ENCODE data around the gene OSBPL8. TPM values are rescaled to one million over a fixed set of nuclear protein-coding genes. Genes with fewer than 3 reads are reported as not detected.
"Not testable (repeated sequence)": the region's sequence is repeated elsewhere in the genome, so short reads cannot be mapped to it uniquely, and the experiment has no call there.

Gene OSBPL8
- total RNA-seq, 1 donor from 2014 or later: 103 TPM

DNA sequence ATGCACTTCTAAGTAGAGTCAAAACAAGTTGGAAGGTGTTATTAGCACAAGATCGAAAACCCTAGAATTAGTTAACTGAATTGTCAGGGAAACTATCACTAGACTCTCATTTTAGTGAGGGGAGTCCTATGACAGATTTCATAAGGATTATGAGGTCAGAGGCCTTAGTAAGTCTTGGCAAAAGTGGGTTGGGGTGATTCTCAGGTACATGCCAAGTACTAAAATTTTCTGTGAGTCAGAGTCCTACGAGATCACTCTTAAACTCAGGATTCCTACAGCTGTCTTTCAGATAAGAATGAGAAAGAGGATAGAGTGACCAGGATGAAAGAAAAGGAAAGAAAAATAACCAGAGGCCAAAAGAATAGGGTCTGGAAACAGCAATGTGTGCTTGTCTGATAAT, 160.5 kb downstream of the OSBPL8 start:
- DNase-seq (ENCODE audit: low spot score) (no peak), ATAC-seq (no peak)
- intact Hi-C loops (cut with DNase I): no loop called here

GRCh38 chr12:76398106-76398505, 161.5 kb downstream of the OSBPL8 start:
- ATAC-seq (no peak), DNase-seq (ENCODE audit: low spot score) (no peak)
- intact Hi-C loops (cut with DNase I): no loop called here

DNA sequence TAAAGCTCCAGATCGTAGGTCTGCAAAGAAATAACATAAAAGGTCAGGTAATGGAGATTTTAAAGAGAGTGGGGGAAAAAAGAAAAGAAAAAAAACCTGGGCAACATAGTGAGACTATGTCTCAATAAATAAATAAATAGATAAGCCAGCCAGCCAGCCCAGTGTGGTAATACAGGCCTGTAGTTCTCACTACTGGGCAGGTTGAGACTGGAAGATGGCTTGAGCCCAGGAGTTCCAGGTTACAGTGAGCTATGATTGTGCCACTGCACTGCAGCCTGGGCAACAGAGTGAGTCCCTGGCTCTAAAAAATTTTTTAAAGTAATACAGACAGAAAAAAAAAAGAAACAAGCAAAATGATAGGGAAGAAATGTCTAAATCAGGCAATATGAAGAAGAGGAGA, 168.1 kb downstream of the OSBPL8 start:
- DNase-seq (ENCODE audit: low spot score) (no peak), ATAC-seq (no peak)
- intact Hi-C loops (cut with DNase I): no loop called here

GRCh38 chr12:76387614-76388013, 172.0 kb downstream of the OSBPL8 start:
- intact Hi-C loops (cut with DNase I): no loop called here

DNA sequence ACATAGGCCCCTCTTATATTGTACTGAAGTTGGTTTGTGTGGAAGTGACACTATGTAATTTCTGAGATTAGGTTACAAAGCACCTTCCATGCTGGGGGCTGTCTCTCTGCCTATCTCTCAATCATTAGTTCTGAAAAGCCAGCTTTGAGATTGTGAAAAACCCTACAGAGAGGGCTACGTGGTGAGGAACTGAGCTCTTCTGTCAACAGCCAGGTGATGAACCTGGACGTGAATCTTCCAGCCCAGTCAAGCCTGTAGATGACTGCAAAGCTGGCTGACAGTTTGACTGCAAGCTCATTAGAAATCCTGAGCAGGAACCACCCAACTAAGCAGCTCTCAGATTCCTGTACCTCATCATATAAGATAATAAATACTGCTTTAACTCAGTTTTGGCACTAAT, 175.0 kb downstream of the OSBPL8 start:
- no peak for ATAC-seq
- intact Hi-C loops (cut with DNase I): no loop called here
- no peak for DNase-seq (ENCODE audit: low spot score)

More at GRCh38 chr12:76387614-76388013, 172.0 kb downstream of the OSBPL8 start:
- no peak for DNase-seq (ENCODE audit: low spot score)
- ATAC-seq: no peak

DNA sequence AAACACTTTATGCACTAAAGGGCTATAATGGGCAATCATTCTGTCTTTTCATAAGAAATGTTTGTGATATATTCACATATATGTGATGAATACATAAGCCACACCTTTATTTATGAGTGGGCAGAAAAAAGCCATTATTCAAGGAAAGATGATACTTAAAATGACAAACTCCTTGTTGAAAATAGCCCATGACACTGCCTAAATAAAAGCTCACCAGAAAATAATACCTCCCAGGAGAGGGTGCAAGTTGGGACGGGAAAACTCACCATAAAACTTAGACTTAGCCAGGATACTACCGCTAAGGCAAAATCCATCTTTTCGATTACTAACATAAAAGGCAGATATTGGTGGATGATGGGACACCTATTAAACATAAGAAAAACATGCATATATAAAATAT, 175.6 kb downstream of the OSBPL8 start:
- intact Hi-C loops (cut with DNase I): no loop called here
- no peak for ATAC-seq
- no peak for DNase-seq (ENCODE audit: low spot score)

- intact Hi-C loops (cut with DNase I): no loop called here
- DNase-seq (ENCODE audit: low spot score) (no peak), ATAC-seq (no peak)
Observed at GRCh38 chr12:76379261-76379660, 180.3 kb downstream of the OSBPL8 start.

DNA sequence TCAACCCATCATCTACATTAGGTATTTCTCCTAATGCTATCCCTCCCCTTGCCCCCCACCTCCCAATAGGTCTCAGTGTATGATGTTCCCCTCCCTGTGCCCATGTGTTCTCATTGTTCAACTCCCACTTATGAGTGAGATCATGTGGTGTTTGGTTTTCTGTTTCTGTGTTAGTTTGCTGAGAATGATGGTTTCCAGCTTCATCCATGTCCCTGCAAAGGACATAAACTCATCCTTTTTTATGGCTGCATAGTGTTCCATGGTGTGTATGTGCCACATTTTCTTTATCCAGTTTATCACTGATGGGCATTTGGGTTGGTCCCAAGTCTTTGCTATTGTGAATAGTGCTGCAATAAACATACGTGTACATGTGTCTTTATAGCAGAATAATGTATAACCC, 182.7 kb downstream of the OSBPL8 start:
- intact Hi-C loops (cut with DNase I); DNase-seq (ENCODE audit: low spot score); ATAC-seq: not testable (repeated sequence)

DNA sequence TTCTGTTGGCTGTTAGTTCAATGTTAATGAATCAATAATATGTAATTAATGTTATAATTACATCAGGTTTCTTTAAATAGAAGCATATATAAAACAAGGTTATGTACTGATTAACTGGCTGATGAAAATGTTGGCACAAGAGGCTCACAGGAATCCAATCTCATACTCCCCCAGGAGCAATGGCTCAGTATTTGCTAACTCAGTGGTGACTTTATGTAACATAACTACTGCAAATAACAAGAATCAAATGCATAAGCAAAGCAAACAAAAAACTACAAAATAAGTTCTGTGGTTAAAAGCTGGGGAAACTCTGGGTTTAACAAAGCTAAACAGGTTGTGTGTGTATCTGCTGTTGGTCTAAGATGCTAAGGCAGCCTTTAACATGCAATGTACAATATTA, 183.6 kb downstream of the OSBPL8 start:
- intact Hi-C loops (cut with DNase I): no loop called here
- ATAC-seq: no peak

DNA sequence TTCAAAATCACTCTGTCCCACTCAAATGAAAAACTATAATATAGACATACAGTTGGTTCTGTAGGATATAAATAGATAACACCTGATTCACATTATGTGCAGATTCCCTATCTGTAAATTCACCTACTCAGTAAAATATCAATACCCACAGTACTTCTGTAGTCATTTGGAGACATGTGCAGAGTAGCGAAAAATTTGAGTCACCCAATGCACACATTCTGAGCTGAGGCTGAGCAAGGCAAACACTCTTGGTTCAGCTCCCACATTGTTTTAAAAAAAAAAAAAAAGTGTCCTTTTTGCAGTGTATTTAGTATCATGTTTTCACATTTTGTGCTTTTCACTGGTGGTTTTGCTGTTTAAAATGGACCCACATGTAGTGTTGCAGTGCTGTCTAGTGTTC, 184.1 kb downstream of the OSBPL8 start:
- intact Hi-C loops (cut with DNase I): no loop called here
- DNase-seq (ENCODE audit: low spot score) (no peak), ATAC-seq (no peak)

More for the DNA sequence above, 183.6 kb downstream of the OSBPL8 start:
- no peak for DNase-seq (ENCODE audit: low spot score)

DNA sequence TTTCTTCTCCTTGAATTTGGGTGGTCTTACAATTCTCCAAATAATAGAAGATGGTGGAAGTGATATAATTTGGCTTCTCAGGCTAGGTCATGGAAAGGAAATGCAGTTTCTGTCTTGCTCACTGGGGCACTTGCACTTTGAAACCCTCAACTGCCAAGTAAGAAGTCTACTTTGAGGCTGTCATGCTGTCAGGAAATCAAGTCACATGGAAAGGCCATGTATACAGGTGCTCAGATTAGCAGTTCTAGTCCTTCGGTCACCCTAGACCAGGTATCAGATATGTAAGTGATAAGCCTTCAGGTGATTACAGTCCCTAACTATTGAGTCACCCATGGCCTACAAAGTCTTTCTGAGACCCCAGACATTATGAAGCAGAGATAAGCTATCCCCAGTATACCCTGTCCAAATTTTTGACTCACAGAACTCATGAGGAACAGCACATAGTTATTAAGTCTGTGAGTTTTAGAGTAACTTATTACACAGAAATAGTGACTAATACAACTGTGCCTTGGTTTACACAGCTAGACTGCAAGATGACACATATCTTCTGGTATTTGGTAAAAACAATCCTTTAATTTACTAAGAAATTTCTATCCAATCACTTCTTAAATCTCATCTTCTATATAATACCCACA, 185.1 kb downstream of the OSBPL8 start:
- no peak for ATAC-seq
- no peak for DNase-seq (ENCODE audit: low spot score)
- intact Hi-C loops (cut with DNase I): no loop called here

DNA sequence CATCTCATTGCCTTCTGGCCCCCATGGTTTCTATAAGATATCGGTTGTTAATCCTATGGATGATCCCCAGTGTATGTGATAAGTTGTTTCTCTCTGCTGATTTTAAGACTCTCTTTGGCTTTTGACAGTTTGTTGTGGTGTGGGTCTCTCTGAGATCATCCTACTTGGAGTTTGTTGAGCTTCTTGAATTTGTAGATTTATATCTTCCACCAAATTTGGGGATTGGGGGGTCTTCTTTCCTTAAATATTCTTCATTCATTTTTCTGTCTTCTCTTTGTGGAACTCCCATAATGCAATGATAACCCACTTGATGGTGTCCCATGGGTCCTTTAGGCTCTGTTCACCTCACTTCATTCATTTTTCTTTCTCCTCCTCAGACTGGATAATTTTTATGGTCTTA, 191.3 kb downstream of the OSBPL8 start:
- DNase-seq (ENCODE audit: low spot score) (no peak), ATAC-seq (no peak)
- intact Hi-C loops (cut with DNase I): no loop called here

GRCh38 chr12:76366163-76366562, 193.4 kb downstream of the OSBPL8 start:
- no peak for ATAC-seq

GRCh38 chr12:76364131-76364530, 195.4 kb downstream of the OSBPL8 start:
- intact Hi-C loops (cut with DNase I); ATAC-seq; DNase-seq (ENCODE audit: low spot score): not testable (repeated sequence)

More at GRCh38 chr12:76366163-76366562, 193.4 kb downstream of the OSBPL8 start:
- intact Hi-C loops (cut with DNase I): no loop called here
- DNase-seq (ENCODE audit: low spot score): no peak

GRCh38 chr12:76360316-76360715, 199.3 kb downstream of the OSBPL8 start:
- DNase-seq (ENCODE audit: low spot score) (no peak), ATAC-seq (no peak)
- intact Hi-C loops (cut with DNase I): no loop called here

DNA sequence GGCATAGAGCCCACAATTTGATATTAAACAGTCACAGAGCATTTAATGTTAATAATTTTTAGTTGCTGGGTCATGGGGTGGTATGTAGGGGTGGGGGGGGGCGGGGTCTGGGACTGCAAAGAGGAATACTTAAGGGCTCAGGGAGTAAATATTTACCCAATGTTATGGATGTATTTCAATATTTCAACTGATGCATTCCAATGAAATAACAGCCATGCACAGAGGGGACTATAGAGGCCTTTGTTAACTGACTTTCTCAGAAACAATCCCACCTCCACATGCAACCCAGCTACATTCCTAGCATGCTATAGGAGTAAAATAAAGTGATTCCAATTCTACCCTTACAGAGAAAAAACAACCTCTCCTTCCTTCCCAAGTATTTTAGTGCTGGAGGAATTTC, 203.5 kb downstream of the OSBPL8 start:
- ATAC-seq (no peak), DNase-seq (ENCODE audit: low spot score) (no peak)
- intact Hi-C loops (cut with DNase I): no loop called here

DNA sequence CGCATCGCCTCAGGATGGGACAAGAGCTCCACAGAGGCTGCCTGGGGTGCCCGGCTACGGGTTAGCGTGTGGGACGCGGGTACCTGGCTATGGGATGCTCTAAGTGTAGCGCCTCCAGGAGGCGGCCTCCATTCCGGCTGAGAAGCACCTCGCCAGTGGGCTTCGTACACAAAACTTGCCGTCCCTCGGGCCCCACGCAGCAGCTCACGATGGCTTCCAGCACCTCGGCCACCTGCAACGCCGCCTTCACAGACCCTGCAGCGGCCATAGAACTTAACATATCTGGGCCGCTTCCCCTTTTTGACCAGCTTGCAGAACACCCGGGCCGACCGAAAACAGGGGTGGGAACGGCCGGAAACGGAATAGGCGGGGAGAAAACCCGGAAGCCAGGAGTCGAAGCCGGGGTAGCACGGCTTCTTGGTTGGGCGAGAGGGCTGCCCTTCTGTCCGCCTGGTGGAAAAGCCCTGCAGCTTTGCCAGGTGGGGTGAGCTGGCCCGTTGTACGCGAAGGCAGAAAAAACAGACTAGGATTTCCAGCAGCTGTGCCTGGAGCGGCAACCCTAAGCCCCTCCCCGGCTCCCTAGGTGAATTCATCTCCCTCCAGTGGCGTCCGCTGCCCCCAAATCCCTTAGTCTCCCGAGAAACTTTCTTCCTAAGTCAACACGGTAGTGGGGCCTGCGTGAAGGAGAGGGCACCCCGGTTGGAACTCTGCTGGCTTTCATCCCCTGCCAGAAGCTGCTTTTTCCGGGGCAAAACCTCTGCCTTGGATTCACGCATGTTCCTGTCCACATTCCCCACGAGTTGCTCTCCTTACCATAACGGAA, 211.3 kb downstream of the OSBPL8 start, which contains the start of gene BBS10:
Gene BBS10, minus strand, starts transcription at position 337 of the 823 bp plus-strand sequence. Its CDS starts 57 bp downstream, at position 280.
- intact Hi-C loops (cut with DNase I): no loop called here
- ATAC-seq (peak; percentile 98), DNase-seq (ENCODE audit: low spot score) (peak; percentile 91)

GRCh38 chr12:76346798-76347420, 212.7 kb downstream of the OSBPL8 start:
- peak; percentile 84 for ATAC-seq
- no peak for DNase-seq (ENCODE audit: low spot score)
- intact Hi-C loops (cut with DNase I): no loop called here

DNA sequence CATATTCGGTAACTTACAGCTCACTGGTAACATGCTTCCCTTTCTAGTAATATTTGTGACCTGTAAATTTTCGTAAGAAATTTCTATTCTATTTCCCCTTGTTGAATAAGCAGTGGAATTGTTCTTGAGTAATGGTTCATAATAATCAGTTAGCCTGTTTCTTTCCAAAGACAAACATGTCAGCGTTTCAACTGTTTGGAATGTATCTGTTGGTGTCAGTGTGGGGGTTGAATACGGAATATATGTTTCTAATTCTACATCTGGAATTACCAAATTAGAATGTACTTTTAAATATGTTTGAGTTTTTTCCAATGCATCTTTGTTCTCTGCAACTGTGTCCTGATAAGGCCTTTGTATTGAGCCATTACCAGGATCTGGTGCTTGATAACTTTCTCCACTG, 213.3 kb downstream of the OSBPL8 start:
- ATAC-seq (no peak), DNase-seq (ENCODE audit: low spot score) (no peak)
- intact Hi-C loops (cut with DNase I): no loop called here

GRCh38 chr12:76345569-76345968, 214.0 kb downstream of the OSBPL8 start:
- DNase-seq (ENCODE audit: low spot score) (no peak), ATAC-seq (no peak)
- intact Hi-C loops (cut with DNase I): no loop called here
